Stimulated activated CD8-positive, alpha-beta memory T cell treated with anti-CD3 and anti-CD28 coated beads, Interleukin-7, amount 100 ng/mL, for 4 hours (primary cell): ENCODE measurements around the gene PTPRN2.

Source experiments
- DNase-seq, 2 donors: peaks; one replicate each; pipeline ENCODE4 v3.0.0-alpha.2; 2020; ENCODE audit warnings: low read depth in 2 of 2

PTPRN2 gene

GRCh38 chr7:158094671-158095226 lies 492.9 kb downstream of the PTPRN2 start:
- DNase-seq = no peak

GRCh38 chr7:158094046-158094445 lies 493.6 kb downstream of the PTPRN2 start:
- DNase-seq = no peak

- DNase-seq = no peak
Observed at GRCh38 chr7:158093156-158093796, 494.3 kb downstream of the PTPRN2 start.

- no peak for DNase-seq
Observed at GRCh38 chr7:158087196-158087595, 500.4 kb downstream of the PTPRN2 start.

GRCh38 chr7:158085741-158086695 lies 501.6 kb downstream of the PTPRN2 start:
- DNase-seq = no peak

GRCh38 chr7:158084555-158084954 lies 503.1 kb downstream of the PTPRN2 start:
- no peak for DNase-seq

- DNase-seq = no peak
Observed at GRCh38 chr7:158083526-158084310, 503.9 kb downstream of the PTPRN2 start.

- DNase-seq = no peak
Observed at GRCh38 chr7:158082761-158083160, 504.9 kb downstream of the PTPRN2 start.

- no peak for DNase-seq
Observed at GRCh38 chr7:158080899-158081445, 506.7 kb downstream of the PTPRN2 start.

GRCh38 chr7:158077934-158078910 lies 509.4 kb downstream of the PTPRN2 start:
- DNase-seq = no peak

- DNase-seq = no peak
Observed at GRCh38 chr7:158077151-158077840, 510.3 kb downstream of the PTPRN2 start.

GRCh38 chr7:158076656-158077055 lies 511.0 kb downstream of the PTPRN2 start:
- DNase-seq = no peak

GRCh38 chr7:158076215-158076614 lies 511.4 kb downstream of the PTPRN2 start:
- DNase-seq = no peak

GRCh38 chr7:158075633-158076001 lies 512.0 kb downstream of the PTPRN2 start:
- no peak for DNase-seq

GRCh38 chr7:158074896-158075632 lies 512.6 kb downstream of the PTPRN2 start:
- DNase-seq = no peak

GRCh38 chr7:158073845-158074840 lies 513.5 kb downstream of the PTPRN2 start:
- DNase-seq = no peak

- no peak for DNase-seq
Observed at GRCh38 chr7:158072991-158073730, 514.5 kb downstream of the PTPRN2 start.
